Measurements from ENCODE around the gene RASAL1. TPM values are rescaled to one million over a fixed set of nuclear protein-coding genes. Genes with fewer than 3 reads are reported as not detected.

The RASAL1 gene
- total RNA-seq, 1 donor from 2014 or later: 1.4 TPM

DNA sequence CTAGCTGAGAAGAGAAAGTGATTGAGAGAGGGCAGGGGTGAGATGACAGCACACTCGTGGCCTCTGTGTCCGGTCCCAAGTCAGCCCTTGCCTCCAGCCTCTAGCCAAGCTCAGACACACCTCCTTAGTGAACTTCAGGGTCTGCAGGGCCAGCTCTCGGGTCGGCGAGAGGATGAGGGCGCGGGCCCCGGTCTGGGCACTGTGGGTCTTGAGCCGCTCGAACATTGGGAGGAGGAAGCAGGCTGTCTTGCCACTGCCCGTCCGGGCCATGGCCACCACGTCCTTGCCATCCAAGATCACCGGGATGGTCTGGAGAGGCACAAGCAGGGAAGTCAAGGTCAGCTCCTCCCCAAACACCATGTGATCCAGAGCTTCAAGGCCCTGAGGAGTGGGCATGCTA lies 43.5 kb upstream of the RASAL1 start:
- no peak for DNase-seq (ENCODE audit: low spot score)
- no peaks in the 10 kb centered on the region for H3K9me3 Mint-ChIP-seq
- no peak overlapping the region for H3K27ac ChIP-seq
- H4K20me1 ChIP-seq (ENCODE audit: low read depth): peaks cover 24% of the 10 kb centered on the region
- H3K36me3 Mint-ChIP-seq: peaks cover 36% of the 10 kb centered on the region
- no peaks in the 10 kb centered on the region for H3K4me1 ChIP-seq
- peaks cover 6% of the 10 kb centered on the region for H3K27me3 Mint-ChIP-seq (ENCODE audit: insufficient read depth, low read depth)
- H3K36me3 ChIP-seq: peaks cover 4% of the 10 kb centered on the region
- no peak overlapping the region for H3K27ac Mint-ChIP-seq
- no peaks in the 10 kb centered on the region for H3K9me3 ChIP-seq (ENCODE audit: low read depth)
- TF ChIP-seq CTCF (IDR thresholded peaks at IDR 0.05): no peak
- no peak for TF ChIP-seq EZH2 (IDR thresholded peaks at IDR 0.05)
- TF ChIP-seq EZH2phosphoT487 (IDR thresholded peaks at IDR 0.05): no peak
- H2AFZ ChIP-seq (replicated peaks): no peak overlapping the region
- H3K4me2 ChIP-seq: no peak overlapping the region
- peaks cover 6% of the 10 kb centered on the region for H3F3A ChIP-seq (ENCODE audit: low read depth)
- H3K9ac ChIP-seq: no peak overlapping the region
- no peaks in the 10 kb centered on the region for H3K4me1 Mint-ChIP-seq
- no peaks in the 10 kb centered on the region for H3K27me3 ChIP-seq
- H3K4me3 ChIP-seq: no peak overlapping the region
- peaks cover 27% of the 10 kb centered on the region for H3K79me2 ChIP-seq (ENCODE audit: low read depth)
- no peak overlapping the region for H3K4me3 Mint-ChIP-seq

DNA sequence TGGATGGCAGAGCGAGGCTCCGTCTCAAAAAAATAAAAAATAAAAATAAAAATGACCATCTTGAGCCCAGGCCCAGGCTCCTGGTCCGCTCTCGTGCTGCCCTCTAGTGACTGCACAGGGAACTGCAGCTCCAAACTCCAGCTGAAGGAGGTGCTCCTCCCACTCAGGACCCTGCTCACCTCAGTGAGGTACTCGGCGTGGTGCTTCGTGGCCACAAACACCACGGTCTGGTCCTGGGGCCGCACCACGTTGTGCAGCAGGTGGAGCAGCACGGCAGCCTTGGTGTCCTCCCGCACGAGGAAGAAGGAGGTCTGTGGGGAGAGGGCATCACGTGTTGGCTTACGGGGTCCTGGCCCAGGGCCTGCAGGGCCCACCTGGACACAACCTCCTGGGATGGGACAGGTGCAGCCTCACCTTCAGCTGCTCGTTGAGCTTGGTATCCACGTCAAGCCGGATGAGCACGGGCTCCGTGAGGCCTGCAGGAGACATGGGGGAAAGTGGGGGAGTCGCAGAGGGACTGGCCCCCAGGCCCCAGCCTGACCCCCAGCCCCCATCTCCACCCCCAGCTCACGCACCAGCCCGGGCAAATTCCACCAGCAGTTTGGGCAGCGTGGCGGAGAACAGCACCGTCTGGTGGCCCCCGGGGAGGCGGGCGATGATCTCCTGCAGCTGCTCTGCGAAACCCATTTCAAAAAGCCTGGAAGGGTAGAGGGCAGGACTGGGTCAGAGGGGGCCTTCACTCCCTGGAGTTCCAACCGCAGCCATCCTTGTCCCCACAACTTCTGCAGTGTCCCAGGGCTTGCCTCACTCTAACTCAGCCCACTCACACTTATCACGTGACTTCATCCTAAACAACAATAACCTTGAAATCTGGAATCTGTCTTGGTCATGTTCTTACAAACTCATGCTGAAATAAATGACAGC lies 39.2 kb upstream of the RASAL1 start:
- H3K79me2 ChIP-seq (ENCODE audit: low read depth): no peaks in the 10 kb centered on the region
- Mint-ChIP-seq H3K4me1 (no peaks in the 10 kb centered on the region), H3K27me3 (ENCODE audit: insufficient read depth, low read depth) (peaks cover 2% of the 10 kb centered on the region), H3K9me3 (no peaks in the 10 kb centered on the region), H3K36me3 (peaks cover 45% of the 10 kb centered on the region), H3K4me3 (no peak overlapping the region), H3K27ac (no peak overlapping the region)
- H3F3A ChIP-seq (ENCODE audit: low read depth): peaks cover 6% of the 10 kb centered on the region
- H4K20me1 ChIP-seq (ENCODE audit: low read depth): peaks cover 7% of the 10 kb centered on the region
- TF ChIP-seq CTCF (IDR thresholded peaks at IDR 0.05) (peak; percentile 97), EZH2phosphoT487 (IDR thresholded peaks at IDR 0.05) (no peak)
- no peaks in the 10 kb centered on the region for H3K9me3 ChIP-seq (ENCODE audit: low read depth)
- H3K27me3 ChIP-seq: no peaks in the 10 kb centered on the region
- no peak overlapping the region for H3K27ac ChIP-seq
- DNase-seq (ENCODE audit: low spot score): peak; percentile 67
- H2AFZ ChIP-seq (replicated peaks): no peak overlapping the region
- H3K4me1 ChIP-seq: no peaks in the 10 kb centered on the region
- H3K4me3 ChIP-seq: no peak overlapping the region
- H3K4me2 ChIP-seq: no peak overlapping the region
- peaks cover 6% of the 10 kb centered on the region for H3K36me3 ChIP-seq
- no peak overlapping the region for H3K9ac ChIP-seq

- no peaks in the 10 kb centered on the region for H3K79me2 ChIP-seq (ENCODE audit: low read depth)
- H3K4me2 ChIP-seq: no peak overlapping the region
- Mint-ChIP-seq H3K36me3 (peaks cover 40% of the 10 kb centered on the region), H3K27me3 (ENCODE audit: insufficient read depth, low read depth) (peaks cover 2% of the 10 kb centered on the region), H3K4me1 (no peaks in the 10 kb centered on the region), H3K27ac (no peak overlapping the region), H3K9me3 (no peaks in the 10 kb centered on the region), H3K4me3 (no peak overlapping the region)
- no peak overlapping the region for H2AFZ ChIP-seq (replicated peaks)
- no peak overlapping the region for H3K27ac ChIP-seq
- H3K27me3 ChIP-seq: no peaks in the 10 kb centered on the region
- peaks cover 7% of the 10 kb centered on the region for H4K20me1 ChIP-seq (ENCODE audit: low read depth)
- no peak overlapping the region for H3K9ac ChIP-seq
- no peaks in the 10 kb centered on the region for H3K4me1 ChIP-seq
- peaks cover 6% of the 10 kb centered on the region for H3F3A ChIP-seq (ENCODE audit: low read depth)
- H3K4me3 ChIP-seq: no peak overlapping the region
- no peak for DNase-seq (ENCODE audit: low spot score)
- no peaks in the 10 kb centered on the region for H3K9me3 ChIP-seq (ENCODE audit: low read depth)
- TF ChIP-seq EZH2phosphoT487 (IDR thresholded peaks at IDR 0.05) (no peak), EZH2 (IDR thresholded peaks at IDR 0.05) (no peak), CTCF (IDR thresholded peaks at IDR 0.05) (no peak)
- H3K36me3 ChIP-seq: peaks cover 6% of the 10 kb centered on the region
These were observed 37.6 kb upstream of the RASAL1 start for GRCh38 chr12:113173081-113173698.
